ENCODE results near the gene C2orf76.

The C2orf76 gene

DNA sequence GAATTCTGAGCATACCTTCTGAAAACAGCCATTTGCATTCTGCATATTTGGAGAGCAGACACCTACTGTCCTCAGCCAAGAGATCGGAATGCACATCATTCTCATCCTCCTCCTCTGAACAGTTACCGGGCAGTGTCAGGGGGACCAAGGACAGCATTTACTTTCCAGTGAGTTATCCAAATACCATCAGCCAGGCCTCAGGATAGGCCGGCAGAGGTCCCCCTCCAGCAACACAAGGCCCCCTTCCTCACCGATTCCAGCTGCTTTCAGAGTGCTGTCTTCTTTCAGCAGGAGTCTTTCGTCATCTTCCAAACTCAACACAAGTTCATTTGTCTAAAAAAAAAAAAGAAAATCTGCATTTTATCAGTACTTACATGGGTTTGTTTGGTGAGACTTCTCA lies 55.3 kb downstream of the C2orf76 start:
- no peaks in the 10 kb centered on the region for H3K9me3 ChIP-seq (ENCODE audit: insufficient read depth, low read depth, low read length)
- H3K36me3 ChIP-seq (ENCODE audit: insufficient read depth, low read length): no peaks in the 10 kb centered on the region
- H3K9ac ChIP-seq (ENCODE audit: low read depth, low read length, poor library complexity, severe bottlenecking): no peak overlapping the region
- H3K4me1 ChIP-seq (ENCODE audit: insufficient read depth, low read length, poor library complexity, severe bottlenecking): no peaks in the 10 kb centered on the region
- no peaks in the 10 kb centered on the region for H4K20me1 ChIP-seq (ENCODE audit: insufficient read depth, low read length, poor library complexity, severe bottlenecking)
- H3K9me2 ChIP-seq (replicated peaks; ENCODE audit: low read depth, low read length): no peaks in the 10 kb centered on the region
- H3K4me2 ChIP-seq (ENCODE audit: low read depth, low read length, poor library complexity, severe bottlenecking): no peak overlapping the region
- no peaks in the 10 kb centered on the region for H3F3A ChIP-seq (ENCODE audit: low read depth)
- no peak for TF ChIP-seq EZH2phosphoT487 (IDR thresholded peaks at IDR 0.05; ENCODE audit: borderline replicate concordance)
- TF ChIP-seq, protein P1, sequence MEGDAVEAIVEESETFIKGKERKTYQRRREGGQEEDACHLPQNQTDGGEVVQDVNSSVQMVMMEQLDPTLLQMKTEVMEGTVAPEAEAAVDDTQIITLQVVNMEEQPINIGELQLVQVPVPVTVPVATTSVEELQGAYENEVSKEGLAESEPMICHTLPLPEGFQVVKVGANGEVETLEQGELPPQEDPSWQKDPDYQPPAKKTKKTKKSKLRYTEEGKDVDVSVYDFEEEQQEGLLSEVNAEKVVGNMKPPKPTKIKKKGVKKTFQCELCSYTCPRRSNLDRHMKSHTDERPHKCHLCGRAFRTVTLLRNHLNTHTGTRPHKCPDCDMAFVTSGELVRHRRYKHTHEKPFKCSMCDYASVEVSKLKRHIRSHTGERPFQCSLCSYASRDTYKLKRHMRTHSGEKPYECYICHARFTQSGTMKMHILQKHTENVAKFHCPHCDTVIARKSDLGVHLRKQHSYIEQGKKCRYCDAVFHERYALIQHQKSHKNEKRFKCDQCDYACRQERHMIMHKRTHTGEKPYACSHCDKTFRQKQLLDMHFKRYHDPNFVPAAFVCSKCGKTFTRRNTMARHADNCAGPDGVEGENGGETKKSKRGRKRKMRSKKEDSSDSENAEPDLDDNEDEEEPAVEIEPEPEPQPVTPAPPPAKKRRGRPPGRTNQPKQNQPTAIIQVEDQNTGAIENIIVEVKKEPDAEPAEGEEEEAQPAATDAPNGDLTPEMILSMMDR (conservative IDR thresholded peaks at IDR 0.05; ENCODE audit: low read length): no peak
- no peak overlapping the region for H2AFZ ChIP-seq (ENCODE audit: low read length)
- no peak overlapping the region for H3K4me3 ChIP-seq (ENCODE audit: low read length, poor library complexity, severe bottlenecking)
- H3K79me2 ChIP-seq (ENCODE audit: insufficient read depth, low read length): no peaks in the 10 kb centered on the region
- no peaks in the 10 kb centered on the region for H3K27me3 ChIP-seq (ENCODE audit: insufficient read depth, low read length, poor library complexity, severe bottlenecking)

DNA sequence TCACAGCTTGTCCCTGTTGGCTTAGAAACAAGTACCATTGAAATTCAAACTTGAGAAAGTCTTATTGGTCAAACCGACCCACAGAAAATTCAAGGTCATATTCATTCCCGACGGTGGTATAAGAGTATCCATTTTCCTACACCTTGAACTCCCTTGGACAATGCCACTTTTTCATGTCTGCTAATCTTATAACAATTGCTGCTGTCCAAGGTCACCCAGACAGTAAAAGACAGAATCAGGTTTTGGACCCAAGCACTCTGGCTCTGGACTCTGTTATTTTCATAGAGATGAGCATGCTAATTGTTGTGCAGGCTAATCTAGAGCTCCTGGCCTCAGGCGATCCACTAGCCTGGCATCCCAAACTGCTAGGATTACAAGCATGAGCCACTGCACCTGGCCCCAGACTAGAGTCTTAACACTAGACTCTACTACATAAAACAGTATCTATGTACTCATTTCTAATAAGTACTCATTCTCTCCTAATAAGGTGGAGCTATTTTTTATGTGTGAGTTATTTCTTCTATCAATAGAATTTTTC lies 57.8 kb downstream of the C2orf76 start:
- Histone ChIP-seq H4K20me1 (ENCODE audit: insufficient read depth, low read length, poor library complexity, severe bottlenecking) (no peaks in the 10 kb centered on the region), H3K4me2 (ENCODE audit: low read depth, low read length, poor library complexity, severe bottlenecking) (no peak overlapping the region), H3K9ac (ENCODE audit: low read depth, low read length, poor library complexity, severe bottlenecking) (no peak overlapping the region)

DNA sequence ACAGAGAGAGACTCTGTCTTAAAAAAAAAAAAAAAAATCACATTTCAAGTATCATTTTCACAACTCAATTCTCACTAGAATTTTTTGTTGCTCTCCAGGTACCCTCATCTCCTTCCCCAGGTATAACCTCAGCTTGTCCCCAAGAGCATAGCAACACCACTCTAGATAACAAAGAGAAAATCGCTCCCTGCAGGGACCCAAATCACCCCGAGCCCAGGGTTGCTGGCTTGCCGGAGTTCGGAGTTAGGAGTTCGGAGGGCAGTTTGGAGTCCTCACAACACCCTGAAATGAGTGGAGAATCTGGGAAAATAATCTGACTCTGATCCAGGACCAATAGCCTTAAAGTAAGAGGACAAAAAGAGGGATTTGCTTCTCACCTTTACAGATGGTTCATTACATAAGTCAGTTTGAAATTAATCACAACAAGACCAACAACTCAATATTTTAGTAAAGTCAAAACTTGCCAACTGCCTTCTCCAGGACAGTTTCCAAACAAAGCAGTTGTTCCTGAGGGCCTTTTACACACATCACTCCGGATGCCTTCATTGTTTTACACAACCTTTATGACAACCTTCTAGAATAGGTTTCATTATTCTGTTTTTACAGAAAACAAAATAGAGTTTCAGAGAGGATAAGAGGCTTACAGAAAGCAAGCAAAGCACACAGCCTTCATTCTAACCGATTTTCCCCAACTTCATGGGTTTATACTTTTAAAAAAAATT lies 59.1 kb downstream of the C2orf76 start:
- Histone ChIP-seq H3K27me3 (ENCODE audit: insufficient read depth, low read length, poor library complexity, severe bottlenecking) (no peaks in the 10 kb centered on the region), H4K20me1 (ENCODE audit: insufficient read depth, low read length, poor library complexity, severe bottlenecking) (no peaks in the 10 kb centered on the region), H3K79me2 (ENCODE audit: insufficient read depth, low read length) (no peaks in the 10 kb centered on the region), H3K4me1 (ENCODE audit: insufficient read depth, low read length, poor library complexity, severe bottlenecking) (no peaks in the 10 kb centered on the region), H2AFZ (ENCODE audit: low read length) (no peak overlapping the region), H3K9me3 (ENCODE audit: insufficient read depth, low read depth, low read length) (no peaks in the 10 kb centered on the region), H3F3A (ENCODE audit: low read depth) (no peaks in the 10 kb centered on the region), H3K36me3 (ENCODE audit: insufficient read depth, low read length) (no peaks in the 10 kb centered on the region), H3K9me2 (replicated peaks; ENCODE audit: low read depth, low read length) (no peaks in the 10 kb centered on the region), H3K4me3 (ENCODE audit: low read length, poor library complexity, severe bottlenecking) (no peak overlapping the region), H3K9ac (ENCODE audit: low read depth, low read length, poor library complexity, severe bottlenecking) (no peak overlapping the region), H3K4me2 (ENCODE audit: low read depth, low read length, poor library complexity, severe bottlenecking) (no peak overlapping the region)
- TF ChIP-seq, protein P1 (conservative IDR thresholded peaks at IDR 0.05; ENCODE audit: low read length): no peak

More for the DNA sequence above, 57.8 kb downstream of the C2orf76 start:
- no peaks in the 10 kb centered on the region for H3K9me2 ChIP-seq (replicated peaks; ENCODE audit: low read depth, low read length)
- H3K9me3 ChIP-seq (ENCODE audit: insufficient read depth, low read depth, low read length): no peaks in the 10 kb centered on the region
- no peak overlapping the region for H2AFZ ChIP-seq (ENCODE audit: low read length)
- no peaks in the 10 kb centered on the region for H3F3A ChIP-seq (ENCODE audit: low read depth)
- H3K27me3 ChIP-seq (ENCODE audit: insufficient read depth, low read length, poor library complexity, severe bottlenecking): no peaks in the 10 kb centered on the region
- no peak overlapping the region for H3K4me3 ChIP-seq (ENCODE audit: low read length, poor library complexity, severe bottlenecking)
- no peaks in the 10 kb centered on the region for H3K36me3 ChIP-seq (ENCODE audit: insufficient read depth, low read length)
- no peaks in the 10 kb centered on the region for H3K4me1 ChIP-seq (ENCODE audit: insufficient read depth, low read length, poor library complexity, severe bottlenecking)
- TF ChIP-seq, protein P1 (conservative IDR thresholded peaks at IDR 0.05; ENCODE audit: low read length): no peak
- TF ChIP-seq EZH2phosphoT487 (IDR thresholded peaks at IDR 0.05; ENCODE audit: borderline replicate concordance): no peak
- no peaks in the 10 kb centered on the region for H3K79me2 ChIP-seq (ENCODE audit: insufficient read depth, low read length)
